Esophagus squamous epithelium (tissue), 5 donors: ENCODE results near the gene ARFGAP3. TPM values are rescaled to one million over a fixed set of nuclear protein-coding genes. Genes with fewer than 3 reads are reported as not detected.

ENCODE experiments used
- DNase-seq: peaks from one replicate; lab custom pipeline; 2025; lab: John Stamatoyannopoulos, UW
- H3K27ac ChIP-seq, 4 donors: fragments of 200-600 bp; sonication (generic); one replicate each; pipeline ENCODE4 v1.5.1; 2016 to 2019; ENCODE audit warnings: mild to moderate bottlenecking in 1 of 4
- H3K27me3 ChIP-seq, 4 donors: fragments of 200-600 bp; sonication (generic); 1 replicate in 3 of 4; 2 replicates in 1 of 4; pipeline versions ENCODE4 v1.5.1 to v1.6.0; 2017 to 2021; ENCODE audit warnings: antibody characterized with exemption in 1 of 4
- H3K36me3 ChIP-seq, 3 donors: fragments of 200-600 bp; sonication (generic); one replicate each; pipeline ENCODE4 v1.5.1; 2016 to 2019
- H3K4me1 ChIP-seq, 3 donors: fragments of 200-600 bp; sonication (generic); one replicate each; pipeline ENCODE4 v1.5.1; 2017 to 2019
- H3K4me3 ChIP-seq, 4 donors: fragments of 200-600 bp; sonication (generic); 1 replicate in 3 of 4; 2 replicates in 1 of 4; pipeline ENCODE4 v1.5.1; 2016 to 2019; ENCODE audit warnings: mild to moderate bottlenecking in 2 of 4, moderate library complexity in 1 of 4
- H3K9me3 ChIP-seq, 3 donors: fragments of 200-600 bp; sonication (generic); one replicate each; pipeline ENCODE4 v1.5.1; 2016 to 2019
- CTCF ChIP-seq, 6 experiments: fragments of 450-650 bp in 4 of 6; fragments of 200-600 bp in 2 of 6; sonication (generic) in 2 of 6; IDR thresholded peaks; one replicate each; pipeline ENCODE4 v1.5.1; 2016 to 2019; ENCODE audit warnings: antibody characterized with exemption in 6 of 6, mild to moderate bottlenecking in 4 of 6, moderate library complexity in 4 of 6
- POLR2A ChIP-seq, 4 donors: fragments of 450-650 bp; IDR thresholded peaks; one replicate each; pipeline ENCODE4 v1.6.1; 2017; ENCODE audit warnings: antibody characterized with exemption in 4 of 4, mild to moderate bottlenecking in 4 of 4, moderate library complexity in 3 of 4
- WGBS, 2 donors: methylation state at CpG; one replicate each; pipeline ENCODE4 v1.1.5; 2018; 5-methylcytosine and 5-hydroxymethylcytosine counted together
- intact Hi-C: fragments of 100-400 bp; cut with DNase I; formaldehyde crosslinking; loops from one replicate; pipeline ENCODE4 v1.15.0; 2022
- total RNA-seq, 4 donors: library from RNA; depleted of rRNA; stranded (reverse); fragments of >200 nt; gene quantifications; one replicate each; pipeline ENCODE4 v1.1.0, GENCODE V29; 2016
- donor health status: DM: yes; HTN: yes; CAD: no.

The ARFGAP3 gene
- total RNA-seq, 4 donors from 2014 or later: 27.3 to 35.1 (median 30.5) TPM

- peak overlapping the region; percentile 84 to 91 (median 87) for H3K4me3 ChIP-seq
- H3K36me3 ChIP-seq: peaks cover 0 to 11% (median 0%) of the 10 kb centered on the region in 3 donors
- H3K9me3 ChIP-seq: no peaks in the 10 kb centered on the region
- no peak for DNase-seq
- WGBS, 2 donors: 0% methylated on average over 23 to 30 of the region's 44 CpGs
- TF ChIP-seq CTCF (IDR thresholded peaks at IDR 0.05) (no peak), POLR2A (IDR thresholded peaks at IDR 0.05) (peak in 1 of 4 donors; percentile 24)
- intact Hi-C loops: no loop called here
- peaks cover 10 to 51% (median 17%) of the 10 kb centered on the region in 3 donors for H3K4me1 ChIP-seq
- H3K27me3 ChIP-seq: no peaks in the 10 kb centered on the region
- peak overlapping the region; percentile 93 to 98 (median 97) for H3K27ac ChIP-seq
These were observed 751 bp downstream of the ARFGAP3 start for GRCh38 chr22:42856179-42856864.

GRCh38 chr22:42855721-42856120 lies 1.4 kb downstream of the ARFGAP3 start:
- intact Hi-C loops: no loop called here
- peak overlapping the region in 3 of 4 donors; percentile 93 to 98 (median 98) for H3K27ac ChIP-seq
- TF ChIP-seq CTCF (IDR thresholded peaks at IDR 0.05) (no peak), POLR2A (IDR thresholded peaks at IDR 0.05) (no peak)
- no peaks in the 10 kb centered on the region for H3K27me3 ChIP-seq
- no peaks in the 10 kb centered on the region for H3K9me3 ChIP-seq
- 43 to 51% methylated on average over 4 of the region's 4 CpGs for WGBS, 2 donors
- DNase-seq: no peak
- H3K4me3 ChIP-seq: peak overlapping the region; percentile 84 to 91 (median 87)
- H3K36me3 ChIP-seq: peaks cover 0 to 11% (median 0%) of the 10 kb centered on the region in 3 donors
- peaks cover 10 to 48% (median 17%) of the 10 kb centered on the region in 3 donors for H3K4me1 ChIP-seq

GRCh38 chr22:42855211-42855610 lies 1.9 kb downstream of the ARFGAP3 start:
- Histone ChIP-seq H3K4me3 (peak overlapping the region in 2 of 4 donors; percentile 84 to 90), H3K9me3 (no peaks in the 10 kb centered on the region), H3K4me1 (peaks cover 10 to 44% (median 17%) of the 10 kb centered on the region in 3 donors), H3K36me3 (peaks cover 0 to 11% (median 0%) of the 10 kb centered on the region in 3 donors), H3K27ac (peak overlapping the region in 2 of 4 donors; percentile 93 to 98), H3K27me3 (no peaks in the 10 kb centered on the region)
- no peak for DNase-seq
- WGBS, 2 donors: 76 to 77% methylated on average over 8 of the region's 8 CpGs
- intact Hi-C loops: no loop called here
- TF ChIP-seq CTCF (IDR thresholded peaks at IDR 0.05) (no peak), POLR2A (IDR thresholded peaks at IDR 0.05) (no peak)

GRCh38 chr22:42848941-42849550 lies 8.0 kb downstream of the ARFGAP3 start:
- Histone ChIP-seq H3K9me3 (no peaks in the 10 kb centered on the region), H3K27me3 (no peaks in the 10 kb centered on the region), H3K27ac (no peak overlapping the region), H3K4me3 (no peak overlapping the region), H3K36me3 (peaks cover 0 to 47% (median 0%) of the 10 kb centered on the region in 3 donors), H3K4me1 (peaks cover 0 to 12% (median 3%) of the 10 kb centered on the region in 3 donors)
- intact Hi-C loops: no loop called here
- WGBS, 2 donors: 78 to 85% methylated on average over 4 of the region's 5 CpGs
- TF ChIP-seq POLR2A (IDR thresholded peaks at IDR 0.05): no peak
- DNase-seq: no peak

GRCh38 chr22:42847110-42847509 lies 10.0 kb downstream of the ARFGAP3 start:
- Histone ChIP-seq H3K27ac (no peak overlapping the region), H3K4me3 (no peak overlapping the region), H3K27me3 (no peaks in the 10 kb centered on the region), H3K4me1 (peaks cover 0 to 6% (median 3%) of the 10 kb centered on the region in 3 donors), H3K9me3 (no peaks in the 10 kb centered on the region), H3K36me3 (peaks cover 0 to 55% (median 0%) of the 10 kb centered on the region in 3 donors)
- no peak for DNase-seq
- TF ChIP-seq CTCF (IDR thresholded peaks at IDR 0.05) (no peak), POLR2A (IDR thresholded peaks at IDR 0.05) (no peak)
- intact Hi-C loops: no loop called here
- WGBS, 2 donors: 96 to 97% methylated on average over 3 of the region's 3 CpGs
